Measurements from ENCODE around the gene TAC4. TPM values are rescaled to one million over a fixed set of nuclear protein-coding genes. Genes with fewer than 3 reads are reported as not detected.

Gene TAC4
- polyA plus RNA-seq, 1 experiment, result not detected

- CTCF ChIA-PET, result no interaction called here
- no peaks in the 10 kb centered on the region for H3K36me3 ChIP-seq (ENCODE audit: control insufficient read depth, insufficient read depth, low read length)
- TF ChIP-seq CTCF (IDR thresholded peaks at IDR 0.05; ENCODE audit: insufficient read depth, low read depth, low read length), result no peak
- POLR2A ChIA-PET, result no interaction called here
- no peak for DNase-seq (ENCODE audit: low read depth)
- no peak overlapping the region for H3K4me3 ChIP-seq (ENCODE audit: low read depth, low read length)
- peaks cover 33% of the 10 kb centered on the region for H3K27me3 ChIP-seq (ENCODE audit: control insufficient read depth, insufficient read depth, low read length)
These were observed 44.0 kb upstream of the TAC4 start for GRCh38 chr17:49891694-49892389.

GRCh38 chr17:49891271-49891670, 43.4 kb upstream of the TAC4 start:
- peaks cover 33% of the 10 kb centered on the region for H3K27me3 ChIP-seq (ENCODE audit: control insufficient read depth, insufficient read depth, low read length)
- H3K4me3 ChIP-seq (ENCODE audit: low read depth, low read length), result no peak overlapping the region
- TF ChIP-seq CTCF (IDR thresholded peaks at IDR 0.05; ENCODE audit: insufficient read depth, low read depth, low read length), result no peak
- CTCF ChIA-PET, result interaction anchor here (3.2 kb wide), 1 partner anchor 107 kb away, joined by 11 read pairs; no protein-coding TSS in a partner anchor
- no peaks in the 10 kb centered on the region for H3K36me3 ChIP-seq (ENCODE audit: control insufficient read depth, insufficient read depth, low read length)
- POLR2A ChIA-PET, result no interaction called here
- DNase-seq (ENCODE audit: low read depth), result no peak

DNA sequence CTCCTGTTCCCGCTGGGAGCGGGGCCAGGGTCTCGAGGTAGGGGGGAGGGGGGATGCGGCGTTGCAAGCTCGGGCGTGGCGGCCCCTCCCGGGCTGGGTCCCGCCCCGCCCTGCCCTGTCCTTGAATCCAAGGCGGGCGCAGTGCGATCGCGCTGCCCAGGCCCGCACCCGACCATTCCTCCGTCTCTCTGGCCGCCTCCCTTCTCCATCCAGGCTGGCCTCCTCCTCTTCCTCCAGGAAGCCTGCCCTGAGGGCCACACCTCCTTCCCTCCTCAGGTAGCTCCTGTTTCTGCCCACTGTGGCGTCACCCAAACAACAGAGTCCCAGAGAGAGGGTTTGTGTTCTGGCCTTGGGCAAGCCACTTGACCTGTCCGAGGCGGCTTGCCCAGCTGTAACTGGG, 43.0 kb upstream of the TAC4 start:
- Histone ChIP-seq H3K4me3 (ENCODE audit: low read depth, low read length) (no peak overlapping the region), H3K36me3 (ENCODE audit: control insufficient read depth, insufficient read depth, low read length) (no peaks in the 10 kb centered on the region), H3K27me3 (ENCODE audit: control insufficient read depth, insufficient read depth, low read length) (peaks cover 33% of the 10 kb centered on the region)
- POLR2A ChIA-PET, result no interaction called here
- DNase-seq (ENCODE audit: low read depth), result no peak
- no peak for TF ChIP-seq CTCF (IDR thresholded peaks at IDR 0.05; ENCODE audit: insufficient read depth, low read depth, low read length)
- CTCF ChIA-PET, result interaction anchor here (2.7 to 3.2 kb wide), 2 partner anchors 10 to 107 kb away, joined by 11 to 14 read pairs; no protein-coding TSS in a partner anchor

DNA sequence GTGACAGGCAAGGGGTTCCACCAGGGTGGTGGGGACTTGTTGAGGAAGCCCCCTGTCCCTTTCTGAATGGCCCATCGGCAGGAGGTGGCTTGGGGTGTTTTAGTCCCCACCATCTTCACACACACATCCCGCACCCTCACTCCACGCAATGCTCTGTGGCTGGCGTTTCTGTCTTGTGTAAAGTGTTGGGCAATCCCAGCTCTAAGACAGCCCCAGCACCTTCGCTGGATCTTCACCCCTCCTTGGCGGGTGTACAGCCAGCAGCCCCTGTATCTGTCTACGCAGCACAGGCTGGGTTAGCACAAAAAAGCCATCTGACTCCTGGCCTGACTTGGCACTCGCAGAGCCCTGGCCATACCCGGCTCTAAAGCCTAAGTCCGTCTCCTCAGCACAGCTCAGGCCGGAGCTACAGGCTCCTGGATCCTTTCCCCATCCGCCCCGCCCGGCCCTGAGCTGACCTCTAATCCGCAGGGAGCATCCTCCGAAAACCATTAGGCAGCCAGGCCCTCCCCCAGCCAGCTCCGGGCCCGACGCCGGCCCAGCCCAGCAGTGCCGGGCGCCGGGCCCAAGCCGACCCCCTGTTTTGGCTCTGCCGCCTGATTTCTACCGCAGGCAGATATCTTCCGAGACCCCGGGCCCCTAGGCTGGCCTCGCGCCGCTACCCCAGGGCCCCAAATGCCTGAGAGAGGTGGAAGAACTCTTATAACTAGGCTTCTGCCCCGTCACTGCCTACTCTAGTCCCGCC, 42.4 kb upstream of the TAC4 start:
- H3K4me3 ChIP-seq (ENCODE audit: low read depth, low read length), result no peak overlapping the region
- H3K27me3 ChIP-seq (ENCODE audit: control insufficient read depth, insufficient read depth, low read length), result peaks cover 33% of the 10 kb centered on the region
- CTCF ChIA-PET, result interaction anchor here (1.2 to 3.2 kb wide), 3 partner anchors 10 to 108 kb away, joined by 3 to 14 read pairs (median 11); no protein-coding TSS in a partner anchor
- no peak for DNase-seq (ENCODE audit: low read depth)
- H3K36me3 ChIP-seq (ENCODE audit: control insufficient read depth, insufficient read depth, low read length), result no peaks in the 10 kb centered on the region
- TF ChIP-seq CTCF (IDR thresholded peaks at IDR 0.05; ENCODE audit: insufficient read depth, low read depth, low read length), result no peak
- POLR2A ChIA-PET, result no interaction called here

DNA sequence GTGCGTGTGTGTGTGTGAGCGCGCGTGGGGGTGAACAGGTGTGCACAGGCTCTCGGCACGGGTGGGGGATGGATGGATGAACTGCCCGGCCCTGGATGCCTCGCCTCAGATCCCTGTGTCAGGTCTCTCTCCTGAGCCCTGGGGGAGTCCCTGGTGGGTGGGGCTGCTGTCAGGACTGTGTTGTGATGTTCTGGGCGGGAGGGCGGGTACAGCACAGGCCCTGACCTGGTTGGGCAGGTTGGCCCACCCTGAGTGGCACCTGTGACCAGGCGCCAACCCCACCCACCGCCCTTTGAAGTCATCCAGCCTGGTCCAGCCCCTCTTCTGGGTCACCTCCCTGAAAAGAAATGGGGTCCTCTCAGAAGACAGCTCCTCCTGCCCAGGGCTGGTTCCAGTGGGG, 41.6 kb upstream of the TAC4 start:
- CTCF ChIA-PET, result interaction anchor here (1.2 to 3.2 kb wide), 3 partner anchors 9 to 108 kb away, joined by 3 to 14 read pairs (median 11); no protein-coding TSS in a partner anchor
- Histone ChIP-seq H3K27me3 (ENCODE audit: control insufficient read depth, insufficient read depth, low read length) (peaks cover 33% of the 10 kb centered on the region), H3K36me3 (ENCODE audit: control insufficient read depth, insufficient read depth, low read length) (no peaks in the 10 kb centered on the region), H3K4me3 (ENCODE audit: low read depth, low read length) (no peak overlapping the region)
- POLR2A ChIA-PET, result interaction anchor here (0.6 kb wide), 1 partner anchor 164 kb away, joined by 3 read pairs; no protein-coding TSS in a partner anchor
- TF ChIP-seq CTCF (IDR thresholded peaks at IDR 0.05; ENCODE audit: insufficient read depth, low read depth, low read length), result no peak
- no peak for DNase-seq (ENCODE audit: low read depth)
